Spinal cord (tissue), 10 donors: ENCODE results near the gene COX7B2. TPM values are rescaled to one million over a fixed set of nuclear protein-coding genes. Genes with fewer than 3 reads are reported as not detected.

Experiments
- DNase-seq, 6 donors: peaks; one replicate each; pipeline versions ENCODE4 v3.0.0 to v3.0.0-alpha.2; 2013 to 2015; ENCODE audit warnings: low spot score in 6 of 6, low read depth in 4 of 6
- H3K27ac ChIP-seq: one replicate; pipeline ENCODE4 v1.5.1; 2013; ENCODE audit warnings: low read depth, low read length, control low read depth
- H3K27me3 ChIP-seq: one replicate; pipeline ENCODE4 v1.6.1; 2013; ENCODE audit warnings: low read length; ENCODE audit not compliant: control insufficient read depth, insufficient read depth
- H3K36me3 ChIP-seq: one replicate; pipeline ENCODE4 v1.6.1; 2013; ENCODE audit warnings: low read length; ENCODE audit not compliant: control insufficient read depth, insufficient read depth
- H3K4me1 ChIP-seq: one replicate; pipeline ENCODE4 v1.6.1; 2013; ENCODE audit warnings: low read length; ENCODE audit not compliant: control insufficient read depth, insufficient read depth
- H3K4me3 ChIP-seq: one replicate; pipeline ENCODE4 v1.5.1; 2013; ENCODE audit warnings: low read depth, low read length, control low read depth
- H3K9me3 ChIP-seq: one replicate; pipeline ENCODE4 v1.6.1; 2013; ENCODE audit warnings: low read length; ENCODE audit not compliant: control insufficient read depth, insufficient read depth
- WGBS: methylation state at CpG from one replicate; pipeline ENCODE4 v1.1.5; 2013; ENCODE audit warnings: missing lambda C conversion rate; ENCODE audit not compliant: insufficient coverage; 5-methylcytosine and 5-hydroxymethylcytosine counted together
- long read RNA-seq, 4 donors: transcript quantifications; one replicate each; lab custom pipeline, GENCODE V29; 2026
- polyA plus RNA-seq, 2 donors: library from polyadenylated mRNA; unstranded; fragments of 120-200 nt; gene quantifications; one replicate each; pipeline ENCODE4 v1.2.1, GENCODE V29; 2013; ENCODE audit not compliant: insufficient read length in 2 of 2
- total RNA-seq, 2 donors: library from RNA; depleted of rRNA in 1 of 2; stranded (reverse); fragments of 120-200 nt in 1 of 2; fragments of >200 nt in 1 of 2; gene quantifications; one replicate each; pipeline versions ENCODE4 v1.2.3 to v1.2.4, GENCODE V29; 2013 to 2014
- donor health status: healthy.

COX7B2 gene, protein sequence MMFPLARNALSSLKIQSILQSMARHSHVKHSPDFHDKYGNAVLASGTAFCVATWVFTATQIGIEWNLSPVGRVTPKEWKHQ
- total RNA-seq (not detected), polyA plus RNA-seq (not detected)
- long read RNA-seq, donor 1, result 0 reads
- long read RNA-seq, donor 2, result 0 reads
- long read RNA-seq, donor 3, result 0 reads
- long read RNA-seq, donor 4, result 0 reads

- Histone ChIP-seq H3K27ac (no peak within 1 kb of the TSS), H3K27me3 (no peaks in the 10 kb centered on the region), H3K4me1 (no peaks in the 10 kb centered on the region), H3K36me3 (no peaks in the 10 kb centered on the region), H3K9me3 (no peaks in the 10 kb centered on the region), H3K4me3 (no peak within 1 kb of the TSS)
- no peak for DNase-seq
- WGBS, result 100% methylated on average over 11 of the region's 12 CpGs
Observed at GRCh38 chr4:46909078-46909477, at the start of gene COX7B2. Gene COX7B2 (minus strand): TSS chr4:46909245. CDS start chr4:46735192, 174,053 bp downstream.

- Histone ChIP-seq H3K4me1 (no peaks in the 10 kb centered on the region), H3K36me3 (no peaks in the 10 kb centered on the region), H3K27ac (no peak overlapping the region), H3K4me3 (no peak overlapping the region), H3K9me3 (no peaks in the 10 kb centered on the region), H3K27me3 (no peaks in the 10 kb centered on the region)
- no peak for DNase-seq
- WGBS, result 60% methylated on average over 1 of the region's 4 CpGs
Observed at GRCh38 chr4:46956451-46956850, 47.4 kb upstream of the COX7B2 start.

DNA sequence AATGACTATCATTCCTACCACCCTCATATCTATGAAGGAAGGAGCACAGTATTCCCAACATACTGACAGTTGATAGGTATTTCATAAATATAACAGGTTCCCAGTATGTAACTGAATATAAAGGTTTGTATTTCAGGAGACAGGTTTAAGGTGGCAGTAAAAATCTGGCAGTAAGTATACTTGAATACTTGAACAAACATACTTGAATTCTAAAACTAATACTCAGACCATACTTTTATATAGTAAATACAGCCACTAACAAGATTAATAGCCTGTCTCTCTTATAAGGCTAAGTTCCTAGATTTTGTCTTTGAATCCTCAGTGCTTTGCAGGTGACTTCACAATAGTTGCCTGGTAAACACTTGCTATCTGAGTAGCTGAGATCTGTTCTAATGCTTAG is 46.6 kb upstream of the COX7B2 start:
- Histone ChIP-seq H3K4me1 (no peaks in the 10 kb centered on the region), H3K36me3 (no peaks in the 10 kb centered on the region), H3K4me3 (no peak overlapping the region), H3K27me3 (no peaks in the 10 kb centered on the region), H3K27ac (no peak overlapping the region), H3K9me3 (no peaks in the 10 kb centered on the region)
- DNase-seq, result no peak

- Histone ChIP-seq H3K36me3 (no peaks in the 10 kb centered on the region), H3K27me3 (no peaks in the 10 kb centered on the region), H3K4me3 (no peak overlapping the region), H3K4me1 (no peaks in the 10 kb centered on the region), H3K27ac (no peak overlapping the region), H3K9me3 (no peaks in the 10 kb centered on the region)
- peak in 1 of 6 donors; percentile 56 for DNase-seq
Observed at GRCh38 chr4:46954643-46955042, 45.6 kb upstream of the COX7B2 start.

DNA sequence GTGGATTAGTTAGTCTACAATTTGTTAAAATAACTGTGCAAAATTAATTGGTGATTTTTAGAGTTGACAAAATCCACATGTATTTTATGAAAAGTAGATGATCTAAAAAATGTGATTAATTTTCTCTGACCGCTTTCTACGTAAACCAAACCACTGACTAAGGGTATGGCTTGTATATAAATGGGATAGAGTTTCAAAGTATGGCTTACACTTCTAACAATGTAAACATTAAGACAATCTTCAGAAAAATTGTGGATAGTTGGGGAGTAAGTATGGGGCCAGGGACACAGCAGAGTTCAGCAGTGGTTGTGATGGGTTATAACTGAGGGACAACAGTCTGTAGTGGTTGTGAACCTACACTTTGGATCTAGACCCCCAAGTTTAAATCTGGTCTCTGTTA is 44.5 kb upstream of the COX7B2 start:
- DNase-seq, result no peak
- no peaks in the 10 kb centered on the region for H3K4me1 ChIP-seq
- no peak overlapping the region for H3K4me3 ChIP-seq
- H3K9me3 ChIP-seq, result no peaks in the 10 kb centered on the region
- no CpG with 5 or more reads among the region's 2 CpGs for WGBS
- no peaks in the 10 kb centered on the region for H3K36me3 ChIP-seq
- no peak overlapping the region for H3K27ac ChIP-seq
- no peaks in the 10 kb centered on the region for H3K27me3 ChIP-seq

GRCh38 chr4:46952451-46952850 is 43.4 kb upstream of the COX7B2 start:
- Histone ChIP-seq H3K9me3 (no peaks in the 10 kb centered on the region), H3K36me3 (no peaks in the 10 kb centered on the region), H3K4me3 (no peak overlapping the region), H3K4me1 (no peaks in the 10 kb centered on the region), H3K27ac (no peak overlapping the region), H3K27me3 (no peaks in the 10 kb centered on the region)
- peak in 1 of 6 donors; percentile 70 for DNase-seq
- WGBS, result no CpG with 5 or more reads among the region's 2 CpGs

- WGBS, result no CpG with 5 or more reads among the region's 3 CpGs
- no peak overlapping the region for H3K4me3 ChIP-seq
- H3K27ac ChIP-seq, result no peak overlapping the region
- H3K27me3 ChIP-seq, result no peaks in the 10 kb centered on the region
- H3K36me3 ChIP-seq, result no peaks in the 10 kb centered on the region
- H3K4me1 ChIP-seq, result no peaks in the 10 kb centered on the region
- no peaks in the 10 kb centered on the region for H3K9me3 ChIP-seq
- no peak for DNase-seq
Observed at GRCh38 chr4:46950826-46951225, 41.8 kb upstream of the COX7B2 start.

- Histone ChIP-seq H3K27me3 (no peaks in the 10 kb centered on the region), H3K27ac (no peak overlapping the region), H3K9me3 (no peaks in the 10 kb centered on the region), H3K36me3 (no peaks in the 10 kb centered on the region), H3K4me3 (no peak overlapping the region), H3K4me1 (no peaks in the 10 kb centered on the region)
- DNase-seq, result no peak
- WGBS, result no CpG with 5 or more reads among the region's 1 CpG
Observed at GRCh38 chr4:46949822-46950221, 40.8 kb upstream of the COX7B2 start.

- H3K4me1 ChIP-seq, result no peaks in the 10 kb centered on the region
- H3K36me3 ChIP-seq, result no peaks in the 10 kb centered on the region
- WGBS, result 86% methylated on average over 1 of the region's 2 CpGs
- no peak for DNase-seq
- no peaks in the 10 kb centered on the region for H3K9me3 ChIP-seq
- H3K27ac ChIP-seq, result no peak overlapping the region
- no peaks in the 10 kb centered on the region for H3K27me3 ChIP-seq
- no peak overlapping the region for H3K4me3 ChIP-seq
Observed at GRCh38 chr4:46947541-46947940, 38.5 kb upstream of the COX7B2 start.

DNA sequence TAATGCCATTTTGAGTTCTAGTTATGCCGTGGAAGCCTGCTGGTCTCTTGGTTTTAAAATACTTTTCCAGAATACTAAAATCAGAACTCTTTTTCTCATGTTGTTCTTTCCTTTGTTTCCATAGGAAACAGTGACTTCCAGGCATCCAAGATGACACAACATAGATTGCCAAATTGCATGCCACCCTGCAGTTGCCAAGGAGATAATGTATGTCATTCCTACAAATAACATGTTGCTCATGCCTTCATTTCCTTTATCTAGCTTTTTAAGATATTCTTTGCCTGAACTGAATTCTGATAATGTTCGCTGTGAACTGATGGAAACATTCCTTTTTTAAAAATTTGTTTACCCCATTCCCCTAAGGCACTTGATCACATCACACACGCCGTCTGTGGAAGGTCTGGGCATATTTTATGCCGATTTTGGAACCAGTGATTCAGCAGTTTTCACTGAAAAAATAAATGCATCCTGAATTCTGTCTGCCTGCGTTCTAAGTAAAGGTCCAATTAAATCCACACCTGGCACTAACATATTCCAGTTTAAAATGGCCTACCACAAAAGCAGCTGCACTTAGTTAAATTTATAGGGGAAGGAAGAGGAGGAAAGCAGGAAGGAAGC is 38.0 kb upstream of the COX7B2 start:
- WGBS, result 16% methylated on average over 3 of the region's 6 CpGs
- Histone ChIP-seq H3K27ac (no peak overlapping the region), H3K27me3 (no peaks in the 10 kb centered on the region), H3K36me3 (no peaks in the 10 kb centered on the region), H3K4me3 (no peak overlapping the region), H3K4me1 (no peaks in the 10 kb centered on the region), H3K9me3 (no peaks in the 10 kb centered on the region)
- peak in 2 of 6 donors; percentile 45 to 71 for DNase-seq
